Limb (tissue), 2 donors: ENCODE measurements around the gene FBXO7.

Source experiments
- DNase-seq, 2 donors: peaks; one replicate each; pipeline ENCODE4 v3.0.0-alpha.2; 2016; ENCODE audit errors: extremely low spot score in 2 of 2

The FBXO7 gene

DNA sequence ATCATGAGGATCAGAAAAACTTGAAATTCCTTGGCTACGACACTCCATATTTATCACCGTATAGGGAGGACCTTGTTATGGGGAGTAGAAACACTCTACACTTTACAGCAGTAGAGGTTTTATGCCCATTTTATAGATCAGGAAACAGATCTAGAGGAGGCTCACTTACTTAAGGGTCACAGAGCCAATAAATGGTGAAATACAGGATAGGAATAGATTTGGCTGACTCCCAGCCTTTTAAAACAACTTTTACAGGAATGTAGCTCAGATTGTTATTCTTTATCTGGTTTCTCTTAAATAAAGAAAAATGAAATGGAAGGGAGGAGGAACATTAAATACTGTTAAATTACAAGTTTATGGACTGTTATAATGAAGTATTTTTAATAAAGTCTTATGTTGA lies 14.8 kb downstream of the FBXO7 start:
- DNase-seq: no peak

DNA sequence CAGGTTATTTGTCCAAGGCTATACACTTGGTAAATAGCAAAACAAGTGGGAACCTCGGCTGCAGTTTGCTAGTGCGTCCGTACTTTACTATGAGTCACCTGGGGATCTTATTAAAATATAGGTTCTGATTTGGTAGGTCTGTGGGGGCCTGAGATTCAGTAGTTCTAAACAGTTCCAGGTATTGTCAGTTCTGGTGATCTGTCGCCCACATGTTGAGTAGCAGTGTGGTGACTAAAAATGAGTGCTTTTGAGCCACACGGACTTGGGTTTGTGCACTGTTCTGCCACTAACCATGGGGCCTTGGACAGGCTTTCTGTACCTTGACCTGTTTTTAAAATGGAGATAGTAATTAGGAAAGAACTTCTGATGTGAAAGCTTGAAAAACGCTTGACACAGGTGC lies 15.7 kb downstream of the FBXO7 start:
- DNase-seq: no peak

DNA sequence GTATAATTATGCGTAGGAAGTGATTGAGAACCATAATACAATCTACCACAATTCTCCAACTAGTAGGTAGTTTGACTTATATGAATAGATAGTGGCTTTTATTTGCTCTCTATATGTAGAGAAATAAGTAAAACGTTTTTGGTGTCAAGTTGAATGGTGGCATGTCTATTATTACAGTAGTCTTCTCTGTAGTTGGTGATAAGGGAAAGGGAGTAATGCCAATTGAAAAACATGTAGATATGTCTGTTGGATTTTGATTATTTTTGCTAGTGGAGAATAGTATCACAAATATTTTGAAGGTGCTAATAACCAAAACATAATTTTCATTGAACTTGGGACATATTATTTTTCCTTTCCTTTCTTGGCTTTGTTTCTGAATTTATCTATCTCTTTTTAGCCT lies 17.5 kb downstream of the FBXO7 start:
- DNase-seq: no peak

- DNase-seq: no peak
These were observed 18.9 kb downstream of the FBXO7 start for GRCh38 chr22:32493551-32493950.

DNA sequence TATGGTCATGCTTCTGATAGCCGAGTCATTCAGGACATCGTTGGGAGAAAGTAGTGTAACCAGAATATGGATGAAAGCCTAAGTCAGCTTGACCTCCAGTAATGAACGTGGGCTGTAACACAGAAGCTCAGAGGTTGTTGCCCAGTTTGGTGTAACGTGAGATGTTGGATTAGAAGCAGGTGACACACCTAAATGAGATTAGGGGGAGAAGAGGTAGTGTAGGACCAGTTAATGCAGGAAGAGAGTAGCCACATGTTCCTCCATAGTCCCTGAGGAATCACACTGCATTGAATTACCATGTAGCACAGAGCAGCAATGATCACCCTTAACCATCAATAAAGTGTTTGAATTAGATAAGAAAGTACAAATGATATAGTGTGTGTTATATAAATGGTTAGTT lies 20.4 kb downstream of the FBXO7 start:
- DNase-seq: no peak

- no peak for DNase-seq
These were observed 25.1 kb downstream of the FBXO7 start for GRCh38 chr22:32499666-32500065.

DNA sequence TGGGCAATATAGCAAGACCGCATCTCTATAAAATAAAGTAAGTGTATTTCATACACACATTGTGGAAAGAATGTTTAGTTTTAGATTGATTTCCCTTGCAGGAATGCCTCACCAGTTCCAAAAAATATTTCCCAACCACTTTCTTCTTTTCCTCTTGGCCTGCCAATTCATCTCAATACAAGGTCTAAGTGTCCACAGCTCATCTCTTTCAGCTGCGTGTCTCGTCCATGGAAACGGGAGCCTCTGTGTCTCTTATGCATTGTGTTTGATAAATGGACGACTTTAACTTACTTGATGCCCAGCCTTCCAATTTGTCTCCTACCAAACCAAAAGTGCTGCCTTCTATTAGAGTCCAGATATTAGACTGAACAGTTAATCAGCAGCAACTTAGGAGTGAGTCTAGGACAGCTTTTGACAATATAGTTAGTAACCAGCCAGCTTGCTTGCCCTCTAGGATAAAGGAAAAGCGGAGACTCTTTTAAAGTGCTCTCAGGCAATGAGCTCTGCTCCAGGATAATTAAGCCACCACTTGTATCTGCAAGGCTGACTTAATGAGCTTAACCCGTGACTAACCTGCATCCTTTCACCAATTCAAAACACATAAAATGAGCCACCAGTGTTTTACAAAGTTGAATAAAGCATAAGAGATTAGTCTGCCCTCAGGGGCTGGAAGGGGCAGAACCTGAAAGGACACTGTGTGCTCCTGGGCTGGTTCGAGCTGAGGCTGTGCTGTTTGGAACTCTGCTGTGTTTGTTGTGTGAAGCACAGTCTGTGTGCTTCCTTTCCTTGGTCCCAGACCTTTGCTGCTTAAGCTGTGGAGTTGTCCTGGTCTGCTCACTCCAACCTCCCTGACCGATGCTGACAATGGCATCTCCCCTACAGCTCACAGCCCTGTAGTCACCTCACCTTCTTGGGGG lies 27.5 kb downstream of the FBXO7 start:
- peak in 1 of 2 donors; percentile 7 for DNase-seq

GRCh38 chr22:32509045-32509444 lies 34.4 kb downstream of the FBXO7 start:
- no peak for DNase-seq

DNA sequence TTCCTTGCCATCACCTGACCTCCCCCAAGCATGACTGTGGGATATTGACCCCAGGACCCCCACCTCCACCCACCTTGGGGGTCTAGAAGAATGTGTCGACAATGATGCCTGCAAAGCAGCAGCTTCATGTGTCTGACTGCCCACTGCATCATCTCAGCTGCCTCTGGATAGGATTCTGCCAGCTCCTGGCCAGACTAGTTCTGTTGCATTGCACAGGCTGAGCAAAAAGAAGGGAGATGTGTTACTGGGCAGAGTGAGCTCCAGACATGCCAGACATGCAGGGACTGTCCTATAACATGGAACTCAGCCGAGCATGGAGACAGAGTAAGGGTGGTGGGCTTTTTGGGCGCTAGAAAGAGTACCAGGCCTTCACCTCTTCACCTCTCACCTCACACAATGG lies 36.7 kb downstream of the FBXO7 start:
- no peak for DNase-seq

- no peak for DNase-seq
These were observed 37.2 kb downstream of the FBXO7 start for GRCh38 chr22:32511776-32512175.

DNA sequence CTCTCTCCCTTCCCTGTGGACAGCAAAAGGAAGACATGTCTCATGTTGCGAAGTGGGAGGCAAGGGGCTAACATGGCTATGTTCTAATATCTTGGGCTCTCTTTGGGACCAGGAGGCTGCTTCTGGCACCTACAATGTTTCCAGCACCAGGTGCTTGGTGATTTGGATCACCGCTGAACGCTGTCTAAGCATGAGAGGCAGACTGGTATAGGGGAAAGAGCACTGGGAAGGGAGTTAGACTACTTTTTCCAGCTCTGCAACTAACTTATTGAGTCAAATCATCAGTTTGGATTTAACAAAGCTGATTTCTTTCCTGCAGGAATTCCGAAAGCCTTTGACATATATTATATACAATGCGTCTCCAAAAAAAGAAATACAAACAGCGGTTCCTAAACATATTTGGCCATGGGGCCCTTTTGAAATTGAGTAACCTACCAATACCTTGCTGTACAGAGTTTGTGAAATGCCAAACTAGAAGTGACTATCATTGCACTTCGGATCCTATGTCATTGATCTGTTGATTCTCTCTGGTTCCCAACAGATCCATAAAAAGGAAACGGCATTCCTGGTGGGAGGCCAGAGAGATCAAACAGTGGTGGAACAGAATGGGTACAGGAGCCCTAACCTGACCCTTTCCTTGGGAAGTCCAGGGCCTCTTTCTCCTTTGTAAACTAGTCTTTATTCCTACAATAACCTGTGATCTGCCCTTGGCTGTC lies 37.8 kb downstream of the FBXO7 start:
- DNase-seq: no peak

DNA sequence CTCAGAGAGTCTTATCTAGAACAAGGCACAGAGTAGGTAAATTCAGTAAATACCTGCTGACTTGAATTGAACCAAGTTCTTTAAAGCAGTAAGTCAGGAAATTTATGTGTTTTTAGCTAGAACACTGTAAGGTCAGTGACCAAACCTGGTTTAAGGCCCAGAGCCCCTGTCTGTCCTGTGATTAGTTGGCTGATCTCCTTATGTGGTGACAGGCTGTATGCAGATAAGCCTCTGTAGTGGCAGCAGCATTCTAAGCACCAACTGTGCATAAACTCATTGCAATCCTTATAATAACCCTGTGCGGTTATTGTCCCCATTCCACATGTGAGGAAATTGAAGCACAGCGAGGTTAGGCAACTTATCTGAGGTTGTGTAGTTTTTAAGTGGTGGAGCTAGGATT lies 40.5 kb downstream of the FBXO7 start:
- no peak for DNase-seq

DNA sequence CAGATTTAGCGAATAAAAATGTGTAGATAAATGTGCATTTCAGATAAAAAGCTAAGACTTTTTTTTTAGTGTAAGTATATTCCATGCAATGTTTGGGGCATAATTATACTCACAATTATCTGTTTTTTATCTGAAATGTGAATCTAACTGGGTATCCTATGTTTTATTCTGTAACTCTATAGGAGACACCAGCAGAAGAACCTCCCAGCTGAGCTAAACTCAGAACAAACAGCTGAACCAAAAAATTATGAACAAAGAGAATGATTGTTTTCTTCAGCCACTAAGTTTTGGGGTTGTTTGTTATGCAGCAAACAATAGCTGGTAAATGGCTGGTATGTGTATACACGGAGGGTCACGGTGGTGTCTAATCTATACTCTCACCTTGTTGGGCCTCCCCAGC lies 42.9 kb downstream of the FBXO7 start:
- DNase-seq: no peak

DNA sequence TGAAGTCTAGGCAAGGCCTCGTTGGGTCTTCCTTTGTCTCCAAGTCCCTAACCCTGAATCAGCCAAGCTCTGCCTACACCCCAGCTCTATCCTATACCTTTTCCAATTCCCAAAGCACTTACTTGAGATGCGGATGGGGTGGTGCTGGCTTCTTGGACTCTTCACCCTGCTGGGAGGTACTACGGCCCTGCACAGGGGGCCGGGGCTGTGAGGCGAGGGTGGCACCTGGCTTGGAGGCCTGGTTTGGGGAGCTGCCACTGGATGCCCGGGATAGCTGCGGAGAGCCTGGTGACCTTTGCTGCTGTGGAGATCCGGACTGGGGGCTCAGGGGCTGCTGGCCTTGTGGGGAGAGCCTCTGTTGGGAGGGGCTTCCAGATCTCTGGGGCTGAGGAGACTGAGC lies 43.3 kb downstream of the FBXO7 start:
- DNase-seq: no peak

GRCh38 chr22:32518381-32518780 lies 43.8 kb downstream of the FBXO7 start:
- no peak for DNase-seq

DNA sequence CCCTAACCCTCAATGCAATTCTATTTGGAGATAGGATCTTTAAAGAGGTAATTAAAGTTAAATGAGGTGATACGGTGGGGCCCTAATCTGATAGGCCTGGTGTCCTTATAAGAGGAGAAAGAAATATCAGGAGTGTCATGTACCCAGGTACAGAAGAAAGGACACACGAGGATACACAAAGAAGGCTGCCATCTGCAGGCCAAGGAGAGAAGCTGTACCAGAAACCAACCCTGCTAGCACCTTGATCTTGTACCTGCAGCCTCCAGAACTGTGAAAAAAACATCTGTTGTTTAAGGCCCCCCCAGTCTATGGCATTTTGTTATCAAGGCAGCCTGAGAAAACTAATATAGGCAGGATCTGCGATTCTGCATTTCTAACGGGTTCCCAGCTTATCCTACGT lies 44.2 kb downstream of the FBXO7 start:
- DNase-seq: no peak

DNA sequence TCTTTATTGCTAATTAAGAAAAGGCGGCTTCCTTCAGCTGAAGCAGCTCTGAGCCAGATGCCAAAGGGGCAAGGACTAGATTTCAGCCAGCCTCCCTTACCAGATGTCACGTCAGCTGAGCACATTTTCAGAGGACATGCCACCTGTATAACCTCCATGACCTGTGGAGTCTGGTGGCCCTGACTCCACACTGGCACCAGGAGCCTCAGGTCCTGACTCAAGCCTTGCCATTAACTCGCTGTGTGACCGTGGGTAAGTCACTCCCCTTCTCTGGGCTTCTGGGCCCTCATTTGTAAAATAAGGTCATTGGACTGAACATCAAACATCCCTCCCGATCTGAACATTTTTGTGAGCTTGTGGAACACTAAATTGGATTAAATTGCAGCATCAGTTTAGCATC lies 46.0 kb downstream of the FBXO7 start:
- DNase-seq: no peak

DNA sequence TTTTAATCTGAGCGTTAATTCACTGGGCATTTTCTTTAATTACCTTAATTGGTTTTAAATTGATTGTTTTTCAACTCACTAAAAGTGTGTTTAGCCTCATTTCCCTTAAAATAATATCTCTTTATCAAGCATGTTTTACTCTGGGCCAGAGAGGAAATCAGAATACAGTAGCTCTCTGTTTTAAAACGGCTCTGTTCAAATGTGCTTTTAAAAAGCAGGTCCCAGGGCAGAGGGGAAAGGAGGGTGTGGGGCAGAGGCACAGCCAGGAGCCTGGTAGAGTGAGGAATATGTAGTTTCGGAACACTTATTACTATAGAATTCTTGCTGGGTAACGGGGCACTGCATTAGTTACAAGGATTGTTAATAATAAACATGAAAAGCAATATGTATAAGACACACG lies 47.6 kb downstream of the FBXO7 start:
- DNase-seq: no peak

- no peak for DNase-seq
These were observed 53.1 kb downstream of the FBXO7 start for GRCh38 chr22:32527756-32528155.

DNA sequence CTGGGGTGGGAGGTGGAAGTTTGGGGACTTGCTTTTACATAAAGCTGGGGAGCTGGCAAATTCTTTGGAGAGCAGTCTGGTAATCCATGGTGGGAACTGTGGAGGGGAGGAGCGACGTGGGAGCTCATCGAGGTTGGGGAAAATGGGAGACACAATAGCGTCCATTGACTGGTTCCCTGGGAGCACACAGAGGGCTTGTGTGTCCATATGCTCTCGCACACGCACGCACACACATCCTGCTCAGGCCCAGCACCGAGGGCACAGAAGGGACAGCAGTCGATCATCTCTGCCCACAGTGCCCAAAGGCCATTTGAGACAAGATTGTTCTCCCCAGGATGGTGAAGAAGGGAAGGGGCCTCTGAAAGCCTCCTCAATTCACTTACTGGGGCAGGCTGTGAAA lies 53.7 kb downstream of the FBXO7 start:
- no peak for DNase-seq

GRCh38 chr22:32528984-32529982 lies 54.7 kb downstream of the FBXO7 start:
- peak; percentile 88 to 89 for DNase-seq

DNA sequence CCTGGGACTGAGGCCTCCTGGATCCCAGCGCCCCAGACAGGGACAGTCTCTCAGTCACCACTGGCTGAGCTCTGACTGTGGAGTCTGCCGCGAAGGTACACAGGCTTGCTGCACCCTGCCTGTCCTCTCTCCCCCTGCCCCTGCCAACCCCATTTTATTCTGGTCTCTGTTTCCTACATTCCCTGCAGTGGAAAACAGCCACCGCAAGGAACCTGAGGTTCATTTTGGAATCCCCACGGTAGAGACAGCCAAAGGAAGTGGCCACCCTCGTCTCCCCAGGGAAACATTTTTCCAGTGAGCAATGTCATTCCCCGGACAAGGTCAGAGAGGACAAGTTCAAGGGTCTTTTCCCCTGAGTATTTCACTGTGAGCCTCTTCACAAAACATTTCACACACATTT lies 56.6 kb downstream of the FBXO7 start:
- DNase-seq: no peak
